ENCODE results near the gene FUT7. TPM values are rescaled to one million over a fixed set of nuclear protein-coding genes. Genes with fewer than 3 reads are reported as not detected.

The FUT7 gene
- total and polyA plus RNA-seq, 2 of the 13 experiments (the other 11 are each of a cell fraction or from before 2014, with no cell fraction given), result 0.05 TPM; not detected in 1

- Histone ChIP-seq H4K20me1 (ENCODE audit: insufficient read depth, low read length) (no peaks in the 10 kb centered on the region), H3K27ac (ENCODE audit: extremely low read length, insufficient read depth, low read length) (no peak overlapping the region), H3K36me3 (replicated peaks in 1 of 2; ENCODE audit: control insufficient read depth in 1 of 2, insufficient read depth in 2 of 2, low read length in 2 of 2) (no peaks in the 10 kb centered on the region), H3K27me3 (ENCODE audit: control insufficient read depth in 1 of 2, insufficient read depth in 2 of 2, low read length in 2 of 2) (no peaks in the 10 kb centered on the region), H3K4me1 (ENCODE audit: insufficient read depth, low read length) (peaks cover 61% of the 10 kb centered on the region), H2AFZ (ENCODE audit: low read length) (peak overlapping the region; percentile 80), H3K4me3 (replicated peaks in 1 of 3; ENCODE audit: insufficient read depth in 1 of 3, low read depth in 2 of 3, low read length in 3 of 3) (peak overlapping the region; percentile 24 to 52 (median 28); a peak in 2 of 6 replicates), H3K9ac (ENCODE audit: insufficient read depth, low read depth, low read length) (no peak overlapping the region), H3K4me2 (ENCODE audit: low read depth, low read length) (peak overlapping the region; percentile 54), H3K9me3 (ENCODE audit: low read length) (peaks cover 4% of the 10 kb centered on the region; the same call in 1 of the 2 replicates), H3K79me2 (ENCODE audit: insufficient read depth, low read length) (no peaks in the 10 kb centered on the region)
- ATAC-seq (no peak), FAIRE-seq (no peak), DNase-seq (ENCODE audit: low spot score) (no peak)
- no TSS peak for BruUV-seq (replicated peaks)
- ChIA-PET CTCF (ENCODE audit: low intra/inter-chr PET ratio, low total read pairs) (no interaction called here), POLR2A (interaction anchor here (0.7 to 3.5 kb wide), 3 partner anchors 8 to 212 kb away, joined by 4 to 22 read pairs (median 4); partner anchors contain the start of gene PAXX)
- 24% methylated on average over 10 of the region's 10 CpGs for WGBS (ENCODE audit: low lambda C conversion rate)
- TF ChIP-seq TEAD3 (CRISPR knock-in tag; optimal IDR thresholded peaks at IDR 0.05; ENCODE audit: borderline replicate concordance), result peak; percentile 49
- no peak for TF ChIP-seq ZNF280B (CRISPR knock-in tag; IDR thresholded peaks at IDR 0.05; ENCODE audit: borderline replicate concordance)
- TF ChIP-seq FOXC1 (CRISPR knock-in tag; IDR thresholded peaks at IDR 0.05; ENCODE audit: borderline replicate concordance), result no peak
- TF ChIP-seq ZNF770 (CRISPR knock-in tag; IDR thresholded peaks at IDR 0.05), result peak; percentile 26; the same call in 1 of the 2 replicates
- in situ Hi-C loops (cut with HindIII; ENCODE audit: extremely low pct_ligation_motif_present, low pct_unique_long_range_greater_than_20kb), result no loop called here
- intact Hi-C loops (cut with micrococcal nuclease; ENCODE audit: unreplicated experiment), result no loop called here
These were observed 31.5 kb downstream of the FUT7 start for GRCh38 chr9:137000177-137000930.
